HEK293 (cell line): ENCODE results near the gene STXBP4.
A peak's percentile ranks its signal among the peaks of the same experiment; 100 is the strongest.

Experiments
- CTCF ChIA-PET: fragments of 350-600 bp; formaldehyde crosslinking; extraction: SDS; loops from one replicate; lab custom pipeline; 2021; ENCODE audit warnings: antibody characterized with exemption; lab: Yijun Ruan, JAX
- POLR2A ChIA-PET: fragments of 300-600 bp; formaldehyde crosslinking; extraction: SDS; loops from one replicate; lab custom pipeline; 2020; ENCODE audit warnings: antibody characterized with exemption, inconsistent platforms; lab: Yijun Ruan, JAX
- H3K27ac ChIP-seq: fragments of 200-500 bp; sonication (Bioruptor generic); 2 replicates; pipeline ENCODE4 v1.5.1; 2014; ENCODE audit warnings: low read depth, low read length, control low read depth, inconsistent platforms; ENCODE audit errors: extremely low read depth
- H3K36me3 ChIP-seq, 2 experiments: fragments of 200-500 bp in 1 of 2; sonication (Bioruptor generic) in 1 of 2; 1 replicate in 1 of 2; 2 replicates in 1 of 2; pipeline ENCODE4 v1.5.1; 2014 to 2017; ENCODE audit warnings: inconsistent platforms in 2 of 2, low read length in 2 of 2; ENCODE audit not compliant: control insufficient read depth in 2 of 2, insufficient read depth in 1 of 2
- H3K4me1 ChIP-seq: fragments of 200-500 bp; sonication (Bioruptor generic); 2 replicates; pipeline ENCODE4 v1.5.1; 2014; ENCODE audit warnings: mild to moderate bottlenecking, low read length, inconsistent platforms; ENCODE audit not compliant: control insufficient read depth, insufficient read depth
- H3K4me3 ChIP-seq: 2 replicates; pipeline ENCODE4 v1.5.1; 2011; ENCODE audit warnings: low read depth, mild to moderate bottlenecking, control low read depth, low read length, moderate library complexity
- H3K9me3 ChIP-seq: fragments of 200-500 bp; sonication (Bioruptor generic); 2 replicates; pipeline ENCODE4 v1.5.1; 2014; ENCODE audit warnings: low read depth, low read length, inconsistent platforms; ENCODE audit not compliant: control insufficient read depth, insufficient read depth
- BCL11A ChIP-seq: fragments of 450-650 bp; formaldehyde crosslinking; IDR thresholded peaks from 2 replicates; pipeline ENCODE4 v1.5.1; 2016; ENCODE audit warnings: low read depth, missing biosample characterization, missing genetic modification characterization
- KLF9 ChIP-seq: fragments of 450-650 bp; formaldehyde crosslinking; IDR thresholded peaks from 2 replicates; pipeline ENCODE4 v1.5.1; 2016; ENCODE audit warnings: missing biosample characterization, missing genetic modification characterization, low read depth
- PRDM1 ChIP-seq: fragments of 450-650 bp; formaldehyde crosslinking; IDR thresholded peaks from 2 replicates; pipeline ENCODE4; 2016; ENCODE audit warnings: missing biosample characterization, missing genetic modification characterization
- ZBTB17 ChIP-seq: fragments of 450-650 bp; formaldehyde crosslinking; IDR thresholded peaks from 2 replicates; pipeline ENCODE4 v1.5.1; 2016; ENCODE audit warnings: missing biosample characterization, missing genetic modification characterization
- ZFP41 ChIP-seq: fragments of 450-650 bp; formaldehyde crosslinking; IDR thresholded peaks from 2 replicates; pipeline ENCODE4 v1.5.1; 2016; ENCODE audit warnings: missing biosample characterization, missing genetic modification characterization, borderline replicate concordance
- ZNF121 ChIP-seq: fragments of 450-650 bp; formaldehyde crosslinking; IDR thresholded peaks from 2 replicates; pipeline ENCODE4 v1.5.1; 2016; ENCODE audit warnings: missing biosample characterization, missing genetic modification characterization
- ZNF221 ChIP-seq: fragments of 450-650 bp; formaldehyde crosslinking; IDR thresholded peaks from 2 replicates; pipeline ENCODE4 v1.5.1; 2017; ENCODE audit warnings: missing biosample characterization, missing genetic modification characterization, borderline replicate concordance
- ZNF266 ChIP-seq: fragments of 450-650 bp; formaldehyde crosslinking; IDR thresholded peaks from 2 replicates; pipeline ENCODE4 v1.5.1; 2016; ENCODE audit warnings: missing biosample characterization, missing genetic modification characterization, low read depth
- ZNF274 ChIP-seq, 2 experiments: fragments of 200-500 bp in 1 of 2; fragments of 450-650 bp in 1 of 2; sonication (Bioruptor generic) in 1 of 2; formaldehyde crosslinking in 1 of 2; IDR thresholded peaks; 2 replicates each; pipeline versions ENCODE4 v1.5.1 to v1.6.1; 2014 to 2016; ENCODE audit warnings: borderline replicate concordance in 1 of 2, inconsistent platforms in 1 of 2, low read length in 1 of 2, missing biosample characterization in 1 of 2, missing genetic modification characterization in 1 of 2
- ZNF366 ChIP-seq: fragments of 450-650 bp; formaldehyde crosslinking; conservative IDR thresholded peaks from 2 replicates; pipeline ENCODE4 v1.5.1; 2016; ENCODE audit warnings: missing biosample characterization, missing genetic modification characterization
- ZNF404 ChIP-seq: fragments of 450-650 bp; formaldehyde crosslinking; IDR thresholded peaks from 2 replicates; pipeline ENCODE4 v1.5.1; 2017; ENCODE audit warnings: missing biosample characterization, missing genetic modification characterization
- ZNF473 ChIP-seq: fragments of 450-650 bp; formaldehyde crosslinking; IDR thresholded peaks from 2 replicates; pipeline ENCODE4 v1.5.1; 2017; ENCODE audit warnings: missing biosample characterization, missing genetic modification characterization
- ZNF510 ChIP-seq: fragments of 450-650 bp; formaldehyde crosslinking; IDR thresholded peaks from 2 replicates; pipeline ENCODE4 v1.5.1; 2018; ENCODE audit warnings: mild to moderate bottlenecking, missing genetic modification characterization, missing biosample characterization; ENCODE audit not compliant: insufficient replicate concordance
- ZNF544 ChIP-seq: fragments of 450-650 bp; formaldehyde crosslinking; IDR thresholded peaks from 2 replicates; pipeline ENCODE4 v1.5.0; 2017; ENCODE audit warnings: missing biosample characterization, missing genetic modification characterization
- ZNF600 ChIP-seq: fragments of 450-650 bp; formaldehyde crosslinking; IDR thresholded peaks from 2 replicates; pipeline ENCODE4 v1.5.1; 2016; ENCODE audit warnings: missing biosample characterization, missing genetic modification characterization
- TF ChIP-seq, protein P1 (sequence below): fragments of 450-650 bp; formaldehyde crosslinking; IDR thresholded peaks from 2 replicates; pipeline ENCODE4 v1.5.1; 2016; ENCODE audit warnings: missing biosample characterization, missing genetic modification characterization
- TF ChIP-seq, protein P2 (sequence below): fragments of 450-650 bp; formaldehyde crosslinking; IDR thresholded peaks from 2 replicates; pipeline ENCODE4 v1.5.1; 2016; ENCODE audit warnings: missing biosample characterization, missing genetic modification characterization
- TF ChIP-seq, protein P3 (sequence below): fragments of 450-650 bp; formaldehyde crosslinking; IDR thresholded peaks from 2 replicates; pipeline ENCODE4 v1.5.1; 2017; ENCODE audit warnings: missing biosample characterization, missing genetic modification characterization
- TF ChIP-seq, protein P4 (sequence below): fragments of 450-650 bp; formaldehyde crosslinking; IDR thresholded peaks from 2 replicates; pipeline ENCODE4 v1.5.1; 2017; ENCODE audit warnings: missing biosample characterization, missing genetic modification characterization
- TF ChIP-seq, protein P5 (sequence below): fragments of 450-650 bp; formaldehyde crosslinking; IDR thresholded peaks from 2 replicates; pipeline ENCODE4 v1.5.1; 2016; ENCODE audit warnings: missing biosample characterization, missing genetic modification characterization, low read depth
- TF ChIP-seq, protein P6 (sequence below): fragments of 450-650 bp; formaldehyde crosslinking; IDR thresholded peaks from 2 replicates; pipeline ENCODE4 v1.5.1; 2016; ENCODE audit warnings: missing biosample characterization, missing genetic modification characterization

Gene STXBP4

DNA sequence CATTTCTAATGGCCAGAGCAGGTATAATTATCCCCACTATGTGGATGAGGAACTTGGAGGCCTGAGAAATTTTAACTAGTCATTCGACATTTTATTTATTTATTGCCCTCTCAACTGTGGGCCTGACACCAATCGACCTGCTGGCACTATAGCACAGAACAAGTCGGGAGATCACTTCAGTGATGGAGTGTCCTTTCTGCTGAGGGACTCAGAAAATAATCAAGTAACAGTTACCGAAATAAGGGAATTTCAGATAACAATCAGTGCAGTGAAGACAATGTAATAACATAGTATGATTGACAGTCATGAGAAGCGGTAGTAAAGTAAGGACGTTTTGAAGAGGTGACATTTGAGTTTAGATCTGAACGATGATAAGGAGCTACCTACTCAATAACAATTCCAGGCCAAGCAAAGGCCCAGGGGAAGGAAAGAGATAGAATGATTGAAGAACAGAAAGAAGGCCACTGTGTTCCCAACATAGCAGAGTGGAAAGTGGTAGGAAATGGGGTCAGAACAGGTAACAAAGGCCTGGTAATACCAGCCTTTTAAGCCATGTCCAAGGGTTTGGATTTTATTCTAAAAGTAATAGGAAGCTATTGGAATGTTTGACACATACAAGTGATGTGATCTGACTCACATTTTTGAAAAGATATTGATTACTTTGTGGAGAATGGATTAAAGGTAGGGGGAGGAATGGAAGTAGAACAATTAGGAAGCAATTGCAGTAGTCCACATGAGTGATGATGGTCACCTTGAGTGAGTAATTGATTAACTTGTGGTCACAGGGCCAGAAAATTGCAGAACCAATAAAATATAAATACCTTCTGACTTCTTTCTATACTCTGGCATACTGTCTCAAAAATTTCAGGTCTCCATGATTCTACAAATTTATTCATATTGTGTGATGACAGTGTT is 1.4 kb downstream of the STXBP4 start:
- H3K4me1 ChIP-seq: no peaks in the 10 kb centered on the region; the same call in 1 of the 2 replicates
- no peaks in the 10 kb centered on the region for H3K9me3 ChIP-seq
- TF ChIP-seq ZNF600 (tag by site-specific recombination): peak; percentile 46; the same call in 1 of the 2 replicates
- peak; percentile 44; the same call in 1 of the 2 replicates for TF ChIP-seq PRDM1 (tag by site-specific recombination)
- TF ChIP-seq, protein P1, sequence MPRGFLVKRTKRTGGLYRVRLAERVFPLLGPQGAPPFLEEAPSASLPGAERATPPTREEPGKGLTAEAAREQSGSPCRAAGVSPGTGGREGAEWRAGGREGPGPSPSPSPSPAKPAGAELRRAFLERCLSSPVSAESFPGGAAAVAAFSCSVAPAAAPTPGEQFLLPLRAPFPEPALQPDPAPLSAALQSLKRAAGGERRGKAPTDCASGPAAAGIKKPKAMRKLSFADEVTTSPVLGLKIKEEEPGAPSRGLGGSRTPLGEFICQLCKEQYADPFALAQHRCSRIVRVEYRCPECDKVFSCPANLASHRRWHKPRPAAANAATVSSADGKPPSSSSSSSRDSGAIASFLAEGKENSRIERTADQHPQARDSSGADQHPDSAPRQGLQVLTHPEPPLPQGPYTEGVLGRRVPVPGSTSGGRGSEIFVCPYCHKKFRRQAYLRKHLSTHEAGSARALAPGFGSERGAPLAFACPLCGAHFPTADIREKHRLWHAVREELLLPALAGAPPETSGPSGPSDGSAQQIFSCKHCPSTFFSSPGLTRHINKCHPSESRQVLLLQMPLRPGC (tag by site-specific recombination): no peak
- TF ChIP-seq, protein P2, sequence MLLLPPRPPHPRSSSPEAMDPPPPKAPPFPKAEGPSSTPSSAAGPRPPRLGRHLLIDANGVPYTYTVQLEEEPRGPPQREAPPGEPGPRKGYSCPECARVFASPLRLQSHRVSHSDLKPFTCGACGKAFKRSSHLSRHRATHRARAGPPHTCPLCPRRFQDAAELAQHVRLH (tag by site-specific recombination): no peak
- peak; percentile 76 for TF ChIP-seq ZBTB17 (tag by site-specific recombination)
- 0 out of 2 replicates have a peak, but pooled peaks have one; percentile 17 for TF ChIP-seq ZNF366 (tag by site-specific recombination)
- H3K4me3 ChIP-seq: peak overlapping the region; percentile 87
- no peak overlapping the region for H3K27ac ChIP-seq
- ChIA-PET CTCF (interaction anchor here (0.7 to 3.2 kb wide), 2 partner anchors 19 to 23 kb away, joined by 3 to 17 read pairs; no protein-coding TSS in a partner anchor), POLR2A (interaction anchor here (0.6 kb wide), 1 partner anchor 66 kb away, joined by 6 read pairs; no protein-coding TSS in a partner anchor)
- peaks cover 8 to 9% of the 10 kb centered on the region in 2 experiments for H3K36me3 ChIP-seq

DNA sequence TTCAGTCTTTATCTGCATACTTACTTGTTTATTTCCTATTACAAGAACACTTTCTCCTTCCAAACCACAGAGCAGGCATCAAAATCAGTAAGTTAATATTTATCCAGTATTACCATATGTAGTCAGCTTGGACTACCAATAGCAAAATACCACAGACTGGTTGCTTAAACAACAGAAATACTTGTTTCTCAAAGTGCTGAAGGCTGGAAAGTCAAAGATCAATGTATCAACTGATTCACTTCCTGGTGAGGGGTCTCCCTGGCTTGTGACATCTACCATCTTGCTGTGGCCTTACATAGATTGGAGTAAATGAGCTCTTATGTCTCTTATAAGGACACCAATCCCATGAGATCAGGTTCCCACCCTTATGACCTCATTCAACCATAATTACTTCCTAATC is 2.6 kb downstream of the STXBP4 start:
- H3K4me1 ChIP-seq: no peaks in the 10 kb centered on the region; the same call in 1 of the 2 replicates
- TF ChIP-seq ZNF510 (no peak), ZNF266 (tag by site-specific recombination) (no peak), BCL11A (no peak), ZNF544 (tag by site-specific recombination) (no peak), ZNF221 (no peak), ZNF121 (tag by site-specific recombination) (no peak), ZNF404 (tag by site-specific recombination) (no peak)
- TF ChIP-seq, protein P3, sequence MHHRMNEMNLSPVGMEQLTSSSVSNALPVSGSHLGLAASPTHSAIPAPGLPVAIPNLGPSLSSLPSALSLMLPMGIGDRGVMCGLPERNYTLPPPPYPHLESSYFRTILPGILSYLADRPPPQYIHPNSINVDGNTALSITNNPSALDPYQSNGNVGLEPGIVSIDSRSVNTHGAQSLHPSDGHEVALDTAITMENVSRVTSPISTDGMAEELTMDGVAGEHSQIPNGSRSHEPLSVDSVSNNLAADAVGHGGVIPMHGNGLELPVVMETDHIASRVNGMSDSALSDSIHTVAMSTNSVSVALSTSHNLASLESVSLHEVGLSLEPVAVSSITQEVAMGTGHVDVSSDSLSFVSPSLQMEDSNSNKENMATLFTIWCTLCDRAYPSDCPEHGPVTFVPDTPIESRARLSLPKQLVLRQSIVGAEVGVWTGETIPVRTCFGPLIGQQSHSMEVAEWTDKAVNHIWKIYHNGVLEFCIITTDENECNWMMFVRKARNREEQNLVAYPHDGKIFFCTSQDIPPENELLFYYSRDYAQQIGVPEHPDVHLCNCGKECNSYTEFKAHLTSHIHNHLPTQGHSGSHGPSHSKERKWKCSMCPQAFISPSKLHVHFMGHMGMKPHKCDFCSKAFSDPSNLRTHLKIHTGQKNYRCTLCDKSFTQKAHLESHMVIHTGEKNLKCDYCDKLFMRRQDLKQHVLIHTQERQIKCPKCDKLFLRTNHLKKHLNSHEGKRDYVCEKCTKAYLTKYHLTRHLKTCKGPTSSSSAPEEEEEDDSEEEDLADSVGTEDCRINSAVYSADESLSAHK (tag by site-specific recombination): no peak
- TF ChIP-seq, all 188 proteins: peak for 0
- no peak overlapping the region for H3K4me3 ChIP-seq
- no peaks in the 10 kb centered on the region for H3K9me3 ChIP-seq
- ChIA-PET POLR2A (no interaction called here), CTCF (interaction anchor here (0.5 to 0.6 kb wide), 2 partner anchors 384 to 855 kb away, joined by 3 read pairs; no protein-coding TSS in a partner anchor)
- no peak overlapping the region for H3K27ac ChIP-seq
- no peaks in the 10 kb centered on the region for H3K36me3 ChIP-seq

DNA sequence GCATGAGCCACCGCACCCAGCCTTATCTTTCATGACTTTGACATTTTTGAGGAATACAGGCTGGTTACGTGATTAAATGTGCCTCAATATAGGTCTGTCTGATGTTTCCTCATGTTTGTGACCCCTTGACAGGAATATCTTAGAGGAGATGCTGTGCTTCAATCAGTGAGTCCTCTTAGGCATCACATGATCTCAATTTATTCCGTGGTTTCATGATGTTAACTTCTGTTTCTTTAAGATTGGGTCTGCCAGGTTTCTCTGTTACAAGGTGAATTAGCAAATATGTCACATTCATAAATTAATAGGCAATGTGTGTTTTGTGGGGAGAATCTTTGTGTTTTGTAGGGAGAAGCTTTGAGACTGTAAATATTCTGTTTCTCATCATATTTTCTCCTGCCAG is 3.3 kb downstream of the STXBP4 start:
- Histone ChIP-seq H3K27ac (no peak overlapping the region), H3K9me3 (no peaks in the 10 kb centered on the region), H3K4me1 (no peaks in the 10 kb centered on the region; the same call in 1 of the 2 replicates), H3K4me3 (no peak overlapping the region), H3K36me3 (no peaks in the 10 kb centered on the region)
- POLR2A ChIA-PET: no interaction called here
- CTCF ChIA-PET: no interaction called here
- TF ChIP-seq, protein P4, sequence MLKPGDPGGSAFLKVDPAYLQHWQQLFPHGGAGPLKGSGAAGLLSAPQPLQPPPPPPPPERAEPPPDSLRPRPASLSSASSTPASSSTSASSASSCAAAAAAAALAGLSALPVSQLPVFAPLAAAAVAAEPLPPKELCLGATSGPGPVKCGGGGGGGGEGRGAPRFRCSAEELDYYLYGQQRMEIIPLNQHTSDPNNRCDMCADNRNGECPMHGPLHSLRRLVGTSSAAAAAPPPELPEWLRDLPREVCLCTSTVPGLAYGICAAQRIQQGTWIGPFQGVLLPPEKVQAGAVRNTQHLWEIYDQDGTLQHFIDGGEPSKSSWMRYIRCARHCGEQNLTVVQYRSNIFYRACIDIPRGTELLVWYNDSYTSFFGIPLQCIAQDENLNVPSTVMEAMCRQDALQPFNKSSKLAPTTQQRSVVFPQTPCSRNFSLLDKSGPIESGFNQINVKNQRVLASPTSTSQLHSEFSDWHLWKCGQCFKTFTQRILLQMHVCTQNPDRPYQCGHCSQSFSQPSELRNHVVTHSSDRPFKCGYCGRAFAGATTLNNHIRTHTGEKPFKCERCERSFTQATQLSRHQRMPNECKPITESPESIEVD (tag by site-specific recombination): no peak
- TF ChIP-seq, protein P5, sequence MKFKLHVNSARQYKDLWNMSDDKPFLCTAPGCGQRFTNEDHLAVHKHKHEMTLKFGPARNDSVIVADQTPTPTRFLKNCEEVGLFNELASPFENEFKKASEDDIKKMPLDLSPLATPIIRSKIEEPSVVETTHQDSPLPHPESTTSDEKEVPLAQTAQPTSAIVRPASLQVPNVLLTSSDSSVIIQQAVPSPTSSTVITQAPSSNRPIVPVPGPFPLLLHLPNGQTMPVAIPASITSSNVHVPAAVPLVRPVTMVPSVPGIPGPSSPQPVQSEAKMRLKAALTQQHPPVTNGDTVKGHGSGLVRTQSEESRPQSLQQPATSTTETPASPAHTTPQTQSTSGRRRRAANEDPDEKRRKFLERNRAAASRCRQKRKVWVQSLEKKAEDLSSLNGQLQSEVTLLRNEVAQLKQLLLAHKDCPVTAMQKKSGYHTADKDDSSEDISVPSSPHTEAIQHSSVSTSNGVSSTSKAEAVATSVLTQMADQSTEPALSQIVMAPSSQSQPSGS (tag by site-specific recombination): no peak
- TF ChIP-seq, protein P6, sequence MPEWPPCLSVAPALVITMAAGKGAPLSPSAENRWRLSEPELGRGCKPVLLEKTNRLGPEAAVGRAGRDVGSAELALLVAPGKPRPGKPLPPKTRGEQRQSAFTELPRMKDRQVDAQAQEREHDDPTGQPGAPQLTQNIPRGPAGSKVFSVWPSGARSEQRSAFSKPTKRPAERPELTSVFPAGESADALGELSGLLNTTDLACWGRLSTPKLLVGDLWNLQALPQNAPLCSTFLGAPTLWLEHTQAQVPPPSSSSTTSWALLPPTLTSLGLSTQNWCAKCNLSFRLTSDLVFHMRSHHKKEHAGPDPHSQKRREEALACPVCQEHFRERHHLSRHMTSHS (tag by site-specific recombination): no peak
- TF ChIP-seq KLF9 (tag by site-specific recombination) (no peak), ZFP41 (no peak), ZNF274 (IDR thresholded peaks at IDR 0.05; ENCODE audit: low read length) (no peak), ZNF274 (tag by site-specific recombination; IDR thresholded peaks at IDR 0.05; ENCODE audit: borderline replicate concordance) (no peak), ZNF473 (tag by site-specific recombination) (no peak)
